ENCODE data around the gene GCC2.
"Not testable (repeated sequence)": the region's sequence is repeated elsewhere in the genome, so short reads cannot be mapped to it uniquely, and the experiment has no call there.

GCC2 gene

GRCh38 chr2:108448678-108449409 is at the start of gene GCC2:
GCC2 (plus strand) TSS chr2:108449206; CDS start chr2:108449275, 69 bp downstream.
- peak; percentile 92 to 94 for DNase-seq (ENCODE audit: low read depth in 2 of 2)

GRCh38 chr2:108399479-108399878 is 49.5 kb upstream of the GCC2 start:
- no peak for DNase-seq (ENCODE audit: low read depth in 2 of 2)

- DNase-seq (ENCODE audit: low read depth in 2 of 2) = no peak
Measured at GRCh38 chr2:108401800-108402199, 47.2 kb upstream of the GCC2 start.

GRCh38 chr2:108403494-108403893 is 45.5 kb upstream of the GCC2 start:
- DNase-seq (ENCODE audit: low read depth in 2 of 2) = no peak

- DNase-seq (ENCODE audit: low read depth in 2 of 2) = no peak
Measured at GRCh38 chr2:108404784-108405397, 44.1 kb upstream of the GCC2 start.

- no peak for DNase-seq (ENCODE audit: low read depth in 2 of 2)
Measured at GRCh38 chr2:108407864-108408729, 40.9 kb upstream of the GCC2 start.

GRCh38 chr2:108409768-108410167 is 39.2 kb upstream of the GCC2 start:
- DNase-seq (ENCODE audit: low read depth in 2 of 2) = no peak

GRCh38 chr2:108412995-108413710 is 35.9 kb upstream of the GCC2 start:
- DNase-seq (ENCODE audit: low read depth in 2 of 2) = no peak

- DNase-seq (ENCODE audit: low read depth in 2 of 2) = no peak
Measured at GRCh38 chr2:108413711-108414095, 35.3 kb upstream of the GCC2 start.

- DNase-seq (ENCODE audit: low read depth in 2 of 2) = no peak
Measured at GRCh38 chr2:108414256-108414876, 34.6 kb upstream of the GCC2 start.

- DNase-seq (ENCODE audit: low read depth in 2 of 2) = no peak
Measured at GRCh38 chr2:108414945-108415344, 34.1 kb upstream of the GCC2 start.

GRCh38 chr2:108417254-108417653 is 31.8 kb upstream of the GCC2 start:
- no peak for DNase-seq (ENCODE audit: low read depth in 2 of 2)

- no peak for DNase-seq (ENCODE audit: low read depth in 2 of 2)
Measured at GRCh38 chr2:108418416-108418815, 30.6 kb upstream of the GCC2 start.

GRCh38 chr2:108423067-108423466 is 25.9 kb upstream of the GCC2 start:
- DNase-seq (ENCODE audit: low read depth in 2 of 2) = no peak

- DNase-seq (ENCODE audit: low read depth in 2 of 2) = no peak
Measured at GRCh38 chr2:108423502-108424251, 25.3 kb upstream of the GCC2 start.

- DNase-seq (ENCODE audit: low read depth in 2 of 2) = no peak
Measured at GRCh38 chr2:108428286-108429009, 20.6 kb upstream of the GCC2 start.

- DNase-seq (ENCODE audit: low read depth in 2 of 2) = not testable (repeated sequence)
Measured at GRCh38 chr2:108435578-108435977, 13.4 kb upstream of the GCC2 start.

- DNase-seq (ENCODE audit: low read depth in 2 of 2) = no peak
Measured at GRCh38 chr2:108436976-108437375, 12.0 kb upstream of the GCC2 start.

GRCh38 chr2:108441712-108442111 is 7.3 kb upstream of the GCC2 start:
- DNase-seq (ENCODE audit: low read depth in 2 of 2) = no peak
